Esophagus muscularis mucosa (tissue), 4 donors: Measurements from ENCODE around the gene VPS35L. TPM values are rescaled to one million over a fixed set of nuclear protein-coding genes. Genes with fewer than 3 reads are reported as not detected.

Source experiments
- DNase-seq: peaks from one replicate; pipeline ENCODE4 v3.0.0-alpha.2; 2017; ENCODE audit errors: extremely low spot score
- H3K27ac ChIP-seq, 4 donors: fragments of 200-600 bp; sonication (generic); replicated peaks in 1 of 4; 1 replicate in 3 of 4; 2 replicates in 1 of 4; pipeline ENCODE4 v1.5.1; 2016 to 2019; ENCODE audit warnings: mild to moderate bottlenecking in 1 of 4
- H3K27me3 ChIP-seq, 4 donors: fragments of 200-600 bp; sonication (generic); one replicate each; pipeline versions ENCODE4 v1.5.1 to v1.6.0; 2016 to 2019
- H3K36me3 ChIP-seq, 4 donors: fragments of 200-600 bp; sonication (generic); one replicate each; pipeline ENCODE4 v1.5.1; 2016 to 2019
- H3K4me1 ChIP-seq, 4 donors: fragments of 200-600 bp; sonication (generic); one replicate each; pipeline ENCODE4 v1.5.1; 2016 to 2019
- H3K4me3 ChIP-seq, 4 donors: fragments of 200-600 bp; sonication (generic); 1 replicate in 2 of 4; 2 replicates in 2 of 4; pipeline ENCODE4 v1.5.1; 2016 to 2019; ENCODE audit warnings: mild to moderate bottlenecking in 4 of 4, moderate library complexity in 1 of 4
- H3K9me3 ChIP-seq, 4 donors: fragments of 200-600 bp; sonication (generic); 1 replicate in 3 of 4; 2 replicates in 1 of 4; pipeline ENCODE4 v1.5.1; 2016 to 2019
- CTCF ChIP-seq, 3 experiments: fragments of 200-600 bp in 2 of 3; fragments of 450-650 bp in 1 of 3; sonication (generic) in 2 of 3; IDR thresholded peaks; one replicate each; pipeline ENCODE4 v1.5.1; 2017 to 2019; ENCODE audit warnings: antibody characterized with exemption in 3 of 3, mild to moderate bottlenecking in 2 of 3, moderate library complexity in 1 of 3
- EP300 ChIP-seq: sonication (generic); formaldehyde crosslinking; IDR thresholded peaks from one replicate; pipeline ENCODE4 v1.6.1; 2017; ENCODE audit warnings: antibody characterized with exemption
- POLR2A ChIP-seq: fragments of 450-650 bp; IDR thresholded peaks from one replicate; pipeline ENCODE4 v1.6.1; 2017; ENCODE audit warnings: antibody characterized with exemption, moderate library complexity, mild to moderate bottlenecking, low read depth
- POLR2AphosphoS5 ChIP-seq, 2 donors: sonication (generic); formaldehyde crosslinking; IDR thresholded peaks; one replicate each; pipeline ENCODE4 v1.6.1; 2017; ENCODE audit warnings: antibody characterized with exemption in 2 of 2
- WGBS: methylation state at CpG from one replicate; pipeline ENCODE4 v1.1.5; 2018; 5-methylcytosine and 5-hydroxymethylcytosine counted together
- intact Hi-C: fragments of 100-400 bp; cut with DNase I; formaldehyde crosslinking; loops from one replicate; pipeline ENCODE4 v1.15.1; 2023
- total RNA-seq, 4 donors: library from RNA; depleted of rRNA; stranded (reverse); fragments of >200 nt; gene quantifications; one replicate each; pipeline versions ENCODE4 v1.1.0 to v1.2.1, GENCODE V29; 2016

The VPS35L gene
- total RNA-seq, 4 donors from 2014 or later = 35.5 to 47.0 (median 38.1) TPM

GRCh38 chr16:19722269-19722952, 166.9 kb downstream of the VPS35L start:
- Histone ChIP-seq H3K27ac (no peak overlapping the region), H3K4me1 (peaks cover 10 to 20% (median 17%) of the 10 kb centered on the region in 4 donors), H3K4me3 (no peak overlapping the region), H3K36me3 (no peaks in the 10 kb centered on the region), H3K27me3 (no peaks in the 10 kb centered on the region), H3K9me3 (no peaks in the 10 kb centered on the region)
- 82% methylated on average over 11 of the region's 11 CpGs for WGBS
- DNase-seq = no peak
- intact Hi-C loops = no loop called here
- TF ChIP-seq CTCF (IDR thresholded peaks at IDR 0.05) = no peak
- TF ChIP-seq EP300 = no peak
- TF ChIP-seq POLR2A = no peak
- no peak for TF ChIP-seq POLR2AphosphoS5 (IDR thresholded peaks at IDR 0.05)

GRCh38 chr16:19722981-19723380, 167.5 kb downstream of the VPS35L start:
- WGBS = 86% methylated on average over 7 of the region's 7 CpGs
- Histone ChIP-seq H3K27ac (no peak overlapping the region), H3K36me3 (no peaks in the 10 kb centered on the region), H3K27me3 (no peaks in the 10 kb centered on the region), H3K9me3 (no peaks in the 10 kb centered on the region), H3K4me3 (no peak overlapping the region), H3K4me1 (peaks cover 10 to 18% (median 17%) of the 10 kb centered on the region in 4 donors)
- intact Hi-C loops = no loop called here
- DNase-seq = no peak
- TF ChIP-seq EP300 (no peak), CTCF (IDR thresholded peaks at IDR 0.05) (no peak)

GRCh38 chr16:19728636-19728965, 173.1 kb downstream of the VPS35L start:
- Histone ChIP-seq H3K4me1 (no peaks in the 10 kb centered on the region), H3K27ac (no peak overlapping the region), H3K27me3 (no peaks in the 10 kb centered on the region), H3K9me3 (no peaks in the 10 kb centered on the region), H3K36me3 (peaks cover 0 to 10% (median 0%) of the 10 kb centered on the region in 4 donors), H3K4me3 (no peak overlapping the region)
- WGBS = 83% methylated on average over 3 of the region's 3 CpGs
- intact Hi-C loops = no loop called here
- DNase-seq = no peak
- TF ChIP-seq CTCF (IDR thresholded peaks at IDR 0.05) = no peak
- TF ChIP-seq POLR2AphosphoS5 (IDR thresholded peaks at IDR 0.05) = no peak
- TF ChIP-seq EP300 = no peak
- TF ChIP-seq POLR2A = no peak

GRCh38 chr16:19733551-19733950, 178.0 kb downstream of the VPS35L start:
- TF ChIP-seq POLR2AphosphoS5 (IDR thresholded peaks at IDR 0.05) (no peak), EP300 (no peak), CTCF (IDR thresholded peaks at IDR 0.05) (no peak), POLR2A (no peak)
- intact Hi-C loops = no loop called here
- no peak overlapping the region for H3K4me3 ChIP-seq
- H3K4me1 ChIP-seq = peaks cover 13 to 18% (median 16%) of the 10 kb centered on the region in 4 donors
- H3K27me3 ChIP-seq = no peaks in the 10 kb centered on the region
- H3K9me3 ChIP-seq = no peaks in the 10 kb centered on the region
- DNase-seq = no peak
- WGBS = 92% methylated on average over 6 of the region's 6 CpGs
- H3K36me3 ChIP-seq = peaks cover 0 to 19% (median 3%) of the 10 kb centered on the region in 4 donors
- H3K27ac ChIP-seq = no peak overlapping the region
